ENCODE data around the gene HES5.
"Not testable (repeated sequence)": the region's sequence is repeated elsewhere in the genome, so short reads cannot be mapped to it uniquely, and the experiment has no call there.

The HES5 gene

GRCh38 chr1:2560299-2561073 is 30.4 kb upstream of the HES5 start:
- DNase-seq, result no peak

- DNase-seq, result no peak
Measured at GRCh38 chr1:2559509-2560298, 29.6 kb upstream of the HES5 start.

- DNase-seq, result no peak
Measured at GRCh38 chr1:2558861-2559260, 28.8 kb upstream of the HES5 start.

- peak; percentile 1 for DNase-seq
Measured at GRCh38 chr1:2558420-2558819, 28.4 kb upstream of the HES5 start.

GRCh38 chr1:2557482-2558400 is 27.7 kb upstream of the HES5 start:
- peak; percentile 8 for DNase-seq

- no peak for DNase-seq
Measured at GRCh38 chr1:2556678-2557481, 26.8 kb upstream of the HES5 start.

GRCh38 chr1:2556277-2556677 is 26.2 kb upstream of the HES5 start, which contains the start of gene TNFRSF14:
TSS of gene TNFRSF14 (plus strand) at chr1:2556371. CDS start at chr1:2556665, 294 bp downstream.
- DNase-seq, result peak; percentile 72

- no peak for DNase-seq
Measured at GRCh38 chr1:2555634-2556276, 25.7 kb upstream of the HES5 start.

- no peak for DNase-seq
Measured at GRCh38 chr1:2554621-2555387, 24.7 kb upstream of the HES5 start.

GRCh38 chr1:2553871-2554620 is 24.0 kb upstream of the HES5 start:
- no peak for DNase-seq

- DNase-seq, result not testable (repeated sequence)
Measured at GRCh38 chr1:2553076-2553475, 23.0 kb upstream of the HES5 start.

- peak; percentile 65 for DNase-seq
Measured at GRCh38 chr1:2552189-2552588, 22.1 kb upstream of the HES5 start.

GRCh38 chr1:2551544-2551943 is 21.5 kb upstream of the HES5 start:
- not testable (repeated sequence) for DNase-seq

GRCh38 chr1:2550309-2550861 is 20.3 kb upstream of the HES5 start:
- not testable (repeated sequence) for DNase-seq

- not testable (repeated sequence) for DNase-seq
Measured at GRCh38 chr1:2549367-2550029, 19.4 kb upstream of the HES5 start.

GRCh38 chr1:2548068-2548589 is 18.1 kb upstream of the HES5 start:
- DNase-seq, result peak; percentile 85

GRCh38 chr1:2547210-2548067 is 17.4 kb upstream of the HES5 start:
- peak; percentile 55 for DNase-seq

Measured in retina (tissue), 1 donor.